ENCODE results near the gene SLC18A3. TPM values are rescaled to one million over a fixed set of nuclear protein-coding genes. Genes with fewer than 3 reads are reported as not detected.

SLC18A3 gene
- total RNA-seq, 1 experiment from 2014 or later: not detected

- Histone ChIP-seq H2AFZ (ENCODE audit: low read length) (no peak overlapping the region), H3K79me1 (ENCODE audit: insufficient read depth, low read depth, low read length, poor library complexity, severe bottlenecking) (no peaks in the 10 kb centered on the region), H2BK120ac (ENCODE audit: low read depth, low read length, poor library complexity, severe bottlenecking) (no peak overlapping the region), H3K23me2 (ENCODE audit: insufficient read length, low read depth, low read length, poor library complexity, severe bottlenecking) (no peaks in the 10 kb centered on the region), H2BK5ac (ENCODE audit: insufficient read length, low read length) (no peak overlapping the region), H3T11ph (ENCODE audit: low read length) (no peak overlapping the region), H3K4me2 (ENCODE audit: insufficient read depth, insufficient read length, low read length) (no peak overlapping the region), H3K4me1 (ENCODE audit: insufficient read depth, low read length) (no peaks in the 10 kb centered on the region), H3K27me3 (ENCODE audit: insufficient read depth, low read length) (no peaks in the 10 kb centered on the region; the same call in 1 of the 2 replicates), H4K8ac (replicated peaks; ENCODE audit: insufficient read length, low read depth, low read length) (no peak overlapping the region), H2BK20ac (ENCODE audit: low read depth, low read length, poor library complexity, severe bottlenecking) (no peak overlapping the region), H3K56ac (ENCODE audit: insufficient read length, low read depth, low read length) (no peak overlapping the region), H4K91ac (ENCODE audit: insufficient read length, low read depth, low read length) (no peak overlapping the region), H3K9ac (ENCODE audit: extremely low read depth, insufficient read length, low read length) (no peak overlapping the region), H3K27ac (ENCODE audit: insufficient read length, low read depth, low read length) (no peak overlapping the region), H3K23ac (ENCODE audit: insufficient read length, low read depth, low read length) (no peak overlapping the region), H4K20me1 (ENCODE audit: control insufficient read depth, insufficient read depth, insufficient read length) (no peaks in the 10 kb centered on the region), H3K18ac (ENCODE audit: insufficient read length, low read depth, low read length) (no peak overlapping the region), H3K14ac (ENCODE audit: insufficient read depth, low read length) (no peak overlapping the region), H2AK5ac (ENCODE audit: insufficient read length, low read length) (no peak overlapping the region), H4K5ac (ENCODE audit: insufficient read length, low read depth, low read length) (no peak overlapping the region), H2BK15ac (ENCODE audit: low read depth, low read length) (no peak overlapping the region), H3K9me3 (ENCODE audit: control insufficient read depth, low read depth, low read length) (no peaks in the 10 kb centered on the region), H3K79me2 (ENCODE audit: insufficient read depth, low read length) (no peaks in the 10 kb centered on the region), H3K4ac (ENCODE audit: low read depth, low read length) (no peak overlapping the region), H2BK12ac (ENCODE audit: insufficient read length, low read depth, low read length) (no peak overlapping the region)
- Mint-ChIP-seq H3K4me1 (peaks cover 2 to 5% of the 10 kb centered on the region in 2 experiments; a peak in 3 of 4 replicates), H3K36me3 (ENCODE audit: insufficient read depth in 1 of 3, low read depth in 3 of 3) (no peaks in the 10 kb centered on the region), H3K27me3 (ENCODE audit: low read depth) (peaks cover 52% of the 10 kb centered on the region), H3K27ac (no peak overlapping the region; a peak in 1 of 7 replicates), H3K9me3 (no peaks in the 10 kb centered on the region), H3K4me3 (no peak overlapping the region)
- 100% methylated on average over 2 of the region's 5 CpGs for WGBS (ENCODE audit: extremely low coverage, insufficient read length, low lambda C conversion rate)
- no peak for TF ChIP-seq CTCF (conservative IDR thresholded peaks at IDR 0.05)
- DNase-seq: peak; percentile 3
Observed at GRCh38 chr10:49624629-49625028, 14.5 kb downstream of the SLC18A3 start.

All from H9 (cell line).